GM21825 (cell line): ENCODE results near the gene NMT2.

Experiments used
- ATAC-seq: cut with Tn5 transposase; IDR thresholded peaks from one replicate; pipeline ENCODE4 v1.9.1; 2021; ENCODE audit warnings: mild to moderate bottlenecking, moderate library complexity; ENCODE audit not compliant: unreplicated experiment

Gene NMT2

GRCh38 chr10:15182540-15183207, 14.2 kb upstream of the NMT2 start:
- no peak for ATAC-seq

GRCh38 chr10:15181576-15182156, 13.2 kb upstream of the NMT2 start:
- ATAC-seq = no peak

- ATAC-seq = no peak
Measured at GRCh38 chr10:15180736-15181135, 12.2 kb upstream of the NMT2 start.

- ATAC-seq = no peak
Measured at GRCh38 chr10:15176269-15176668, 7.8 kb upstream of the NMT2 start.

- no peak for ATAC-seq
Measured at GRCh38 chr10:15175587-15175986, 7.1 kb upstream of the NMT2 start.

- ATAC-seq = no peak
Measured at GRCh38 chr10:15172306-15172840, 3.9 kb upstream of the NMT2 start.

GRCh38 chr10:15169555-15170401, 1.3 kb upstream of the NMT2 start:
- no peak for ATAC-seq

GRCh38 chr10:15168786-15169554, 477 bp upstream of the NMT2 start:
- ATAC-seq = peak; percentile 51

- ATAC-seq = peak; percentile 36
Measured at GRCh38 chr10:15167411-15168290, 842 bp downstream of the NMT2 start.

- no peak for ATAC-seq
Measured at GRCh38 chr10:15166325-15166724, 2.2 kb downstream of the NMT2 start.

GRCh38 chr10:15163253-15163828, 5.2 kb downstream of the NMT2 start:
- ATAC-seq = no peak

GRCh38 chr10:15158972-15159371, 9.5 kb downstream of the NMT2 start:
- ATAC-seq = no peak

GRCh38 chr10:15158448-15158847, 10.0 kb downstream of the NMT2 start:
- no peak for ATAC-seq

GRCh38 chr10:15155978-15156656, 12.4 kb downstream of the NMT2 start:
- no peak for ATAC-seq

- ATAC-seq = no peak
Measured at GRCh38 chr10:15152556-15152955, 15.9 kb downstream of the NMT2 start.

- ATAC-seq = no peak
Measured at GRCh38 chr10:15150563-15150962, 17.9 kb downstream of the NMT2 start.

- ATAC-seq = no peak
Measured at GRCh38 chr10:15149042-15149771, 19.3 kb downstream of the NMT2 start.

GRCh38 chr10:15147594-15148392, 20.7 kb downstream of the NMT2 start:
- ATAC-seq = no peak
